Loucy (cell line): Measurements from ENCODE around the gene KDM4C.

ENCODE experiments used
- EZH2phosphoT487 ChIP-seq: fragments of 200-600 bp; IDR thresholded peaks from 2 replicates; pipeline ENCODE4 v1.6.1; 2018; ENCODE audit warnings: antibody characterized with exemption, mild to moderate bottlenecking, moderate library complexity, borderline replicate concordance
- TF ChIP-seq, protein P1 (sequence below): fragments of 200-600 bp; sonication (generic); conservative IDR thresholded peaks from 2 replicates; pipeline ENCODE4 v1.5.1; 2014; ENCODE audit warnings: mild to moderate bottlenecking, antibody characterized with exemption, low read length

- TF ChIP-seq, protein P1, sequence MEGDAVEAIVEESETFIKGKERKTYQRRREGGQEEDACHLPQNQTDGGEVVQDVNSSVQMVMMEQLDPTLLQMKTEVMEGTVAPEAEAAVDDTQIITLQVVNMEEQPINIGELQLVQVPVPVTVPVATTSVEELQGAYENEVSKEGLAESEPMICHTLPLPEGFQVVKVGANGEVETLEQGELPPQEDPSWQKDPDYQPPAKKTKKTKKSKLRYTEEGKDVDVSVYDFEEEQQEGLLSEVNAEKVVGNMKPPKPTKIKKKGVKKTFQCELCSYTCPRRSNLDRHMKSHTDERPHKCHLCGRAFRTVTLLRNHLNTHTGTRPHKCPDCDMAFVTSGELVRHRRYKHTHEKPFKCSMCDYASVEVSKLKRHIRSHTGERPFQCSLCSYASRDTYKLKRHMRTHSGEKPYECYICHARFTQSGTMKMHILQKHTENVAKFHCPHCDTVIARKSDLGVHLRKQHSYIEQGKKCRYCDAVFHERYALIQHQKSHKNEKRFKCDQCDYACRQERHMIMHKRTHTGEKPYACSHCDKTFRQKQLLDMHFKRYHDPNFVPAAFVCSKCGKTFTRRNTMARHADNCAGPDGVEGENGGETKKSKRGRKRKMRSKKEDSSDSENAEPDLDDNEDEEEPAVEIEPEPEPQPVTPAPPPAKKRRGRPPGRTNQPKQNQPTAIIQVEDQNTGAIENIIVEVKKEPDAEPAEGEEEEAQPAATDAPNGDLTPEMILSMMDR = no peak
- TF ChIP-seq EZH2phosphoT487 = no peak
These were observed 71.8 kb downstream of the KDM4C start for GRCh38 chr9:6829536-6829935.
